ENCODE measurements around the gene FAM186B. TPM values are rescaled to one million over a fixed set of nuclear protein-coding genes. Genes with fewer than 3 reads are reported as not detected.
A peak's percentile ranks its signal among the peaks of the same experiment; 100 is the strongest.

Gene FAM186B
- total and polyA plus RNA-seq, 2 of the 13 experiments (the other 11 are each of a cell fraction or from before 2014, with no cell fraction given): 0.07 to 0.20 TPM

- Histone ChIP-seq H3K9ac (ENCODE audit: insufficient read depth, low read depth, low read length) (peak within 1 kb of the TSS; percentile 87), H3K4me3 (replicated peaks in 1 of 3; ENCODE audit: insufficient read depth in 1 of 3, low read depth in 2 of 3, low read length in 3 of 3) (peak within 1 kb of the TSS; percentile 80 to 98 (median 85)), H3K9me3 (ENCODE audit: low read length) (no peaks in the 10 kb centered on the region), H2AFZ (ENCODE audit: low read length) (peak within 1 kb of the TSS; percentile 85), H3K4me1 (ENCODE audit: insufficient read depth, low read length) (peaks cover 34% of the 10 kb centered on the region), H3K79me2 (ENCODE audit: insufficient read depth, low read length) (peaks cover 27% of the 10 kb centered on the region), H4K20me1 (ENCODE audit: insufficient read depth, low read length) (no peaks in the 10 kb centered on the region), H3K27ac (ENCODE audit: extremely low read length, insufficient read depth, low read length) (peak within 1 kb of the TSS; percentile 81), H3K4me2 (ENCODE audit: low read depth, low read length) (peak within 1 kb of the TSS; percentile 80), H3K36me3 (replicated peaks in 1 of 2; ENCODE audit: control insufficient read depth in 1 of 2, insufficient read depth in 2 of 2, low read length in 2 of 2) (peaks cover 9 to 33% of the 10 kb centered on the region in 2 experiments; a peak in 4 of 5 replicates), H3K27me3 (ENCODE audit: control insufficient read depth in 1 of 2, insufficient read depth in 2 of 2, low read length in 2 of 2) (no peaks in the 10 kb centered on the region; a peak in 1 of 5 replicates)
- FAIRE-seq (peak; percentile 83), ATAC-seq (peak; percentile 87), DNase-seq (ENCODE audit: low spot score) (peak; percentile 92)
- TSS peak; percentile 84 for BruUV-seq (replicated peaks)
- in situ Hi-C loops (cut with HindIII; ENCODE audit: extremely low pct_ligation_motif_present, low pct_unique_long_range_greater_than_20kb) (no loop called here), intact Hi-C loops (cut with micrococcal nuclease; ENCODE audit: unreplicated experiment) (loop anchor here (5.0 kb wide), 2 partner anchors 54 to 571 kb away; partner anchors contain the start of genes DDN and PRPF40B)
- under 1% methylated on average over 47 of the region's 54 CpGs for whole genome bisulfite sequencing (ENCODE audit: low lambda C conversion rate)
- CTCF ChIA-PET (ENCODE audit: low intra/inter-chr PET ratio, low total read pairs): no interaction called here
- POLR2A ChIA-PET: interaction anchor here (0.9 to 2.6 kb wide), 5 partner anchors 12 to 245 kb away, joined by 3 to 11 read pairs (median 4); partner anchors contain the start of gene TROAP
- TF ChIP-seq, protein P1, sequence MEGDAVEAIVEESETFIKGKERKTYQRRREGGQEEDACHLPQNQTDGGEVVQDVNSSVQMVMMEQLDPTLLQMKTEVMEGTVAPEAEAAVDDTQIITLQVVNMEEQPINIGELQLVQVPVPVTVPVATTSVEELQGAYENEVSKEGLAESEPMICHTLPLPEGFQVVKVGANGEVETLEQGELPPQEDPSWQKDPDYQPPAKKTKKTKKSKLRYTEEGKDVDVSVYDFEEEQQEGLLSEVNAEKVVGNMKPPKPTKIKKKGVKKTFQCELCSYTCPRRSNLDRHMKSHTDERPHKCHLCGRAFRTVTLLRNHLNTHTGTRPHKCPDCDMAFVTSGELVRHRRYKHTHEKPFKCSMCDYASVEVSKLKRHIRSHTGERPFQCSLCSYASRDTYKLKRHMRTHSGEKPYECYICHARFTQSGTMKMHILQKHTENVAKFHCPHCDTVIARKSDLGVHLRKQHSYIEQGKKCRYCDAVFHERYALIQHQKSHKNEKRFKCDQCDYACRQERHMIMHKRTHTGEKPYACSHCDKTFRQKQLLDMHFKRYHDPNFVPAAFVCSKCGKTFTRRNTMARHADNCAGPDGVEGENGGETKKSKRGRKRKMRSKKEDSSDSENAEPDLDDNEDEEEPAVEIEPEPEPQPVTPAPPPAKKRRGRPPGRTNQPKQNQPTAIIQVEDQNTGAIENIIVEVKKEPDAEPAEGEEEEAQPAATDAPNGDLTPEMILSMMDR (CRISPR knock-in tag; IDR thresholded peaks at IDR 0.05): 0 out of 2 replicates have a peak, but pooled peaks have one; percentile 10
- TF ChIP-seq GZF1 (CRISPR knock-in tag; IDR thresholded peaks at IDR 0.05) (no peak), ZNF761 (CRISPR knock-in tag; conservative IDR thresholded peaks at IDR 0.05) (no peak), HNRNPUL1 (IDR thresholded peaks at IDR 0.05; ENCODE audit: low read depth, low read length) (no peak), SNRNP70 (IDR thresholded peaks at IDR 0.05; ENCODE audit: low read depth, low read length) (no peak), KLF6 (CRISPR knock-in tag; IDR thresholded peaks at IDR 0.05) (peak; percentile 50; the same call in 1 of the 2 replicates), ZBTB3 (CRISPR knock-in tag; IDR thresholded peaks at IDR 0.05; ENCODE audit: borderline replicate concordance, low read depth) (no peak), PCBP2 (optimal IDR thresholded peaks at IDR 0.05; ENCODE audit: low read depth, low read length, poor library complexity, severe bottlenecking) (no peak), TBX3 (IDR thresholded peaks at IDR 0.05; ENCODE audit: borderline replicate concordance) (no peak; the same call in 1 of the 2 replicates), ZNF329 (CRISPR knock-in tag; IDR thresholded peaks at IDR 0.05; ENCODE audit: low read depth) (no peak), KMT2A (CRISPR knock-in tag; IDR thresholded peaks at IDR 0.05) (peak; percentile 84), ZNF615 (CRISPR knock-in tag; IDR thresholded peaks at IDR 0.05; ENCODE audit: borderline replicate concordance) (no peak), SAFB2 (CRISPR knock-in tag; IDR thresholded peaks at IDR 0.05; ENCODE audit: borderline replicate concordance, low read depth) (0 out of 2 replicates have a peak, but pooled peaks have one; percentile 7), ETV6 (CRISPR knock-in tag; conservative IDR thresholded peaks at IDR 0.05) (no peak), ZNF605 (CRISPR knock-in tag; IDR thresholded peaks at IDR 0.05) (peak; percentile 63)
- TF ChIP-seq, protein P2, sequence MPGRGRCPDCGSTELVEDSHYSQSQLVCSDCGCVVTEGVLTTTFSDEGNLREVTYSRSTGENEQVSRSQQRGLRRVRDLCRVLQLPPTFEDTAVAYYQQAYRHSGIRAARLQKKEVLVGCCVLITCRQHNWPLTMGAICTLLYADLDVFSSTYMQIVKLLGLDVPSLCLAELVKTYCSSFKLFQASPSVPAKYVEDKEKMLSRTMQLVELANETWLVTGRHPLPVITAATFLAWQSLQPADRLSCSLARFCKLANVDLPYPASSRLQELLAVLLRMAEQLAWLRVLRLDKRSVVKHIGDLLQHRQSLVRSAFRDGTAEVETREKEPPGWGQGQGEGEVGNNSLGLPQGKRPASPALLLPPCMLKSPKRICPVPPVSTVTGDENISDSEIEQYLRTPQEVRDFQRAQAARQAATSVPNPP (CRISPR knock-in tag; IDR thresholded peaks at IDR 0.05): no peak
- TF ChIP-seq, protein P3, sequence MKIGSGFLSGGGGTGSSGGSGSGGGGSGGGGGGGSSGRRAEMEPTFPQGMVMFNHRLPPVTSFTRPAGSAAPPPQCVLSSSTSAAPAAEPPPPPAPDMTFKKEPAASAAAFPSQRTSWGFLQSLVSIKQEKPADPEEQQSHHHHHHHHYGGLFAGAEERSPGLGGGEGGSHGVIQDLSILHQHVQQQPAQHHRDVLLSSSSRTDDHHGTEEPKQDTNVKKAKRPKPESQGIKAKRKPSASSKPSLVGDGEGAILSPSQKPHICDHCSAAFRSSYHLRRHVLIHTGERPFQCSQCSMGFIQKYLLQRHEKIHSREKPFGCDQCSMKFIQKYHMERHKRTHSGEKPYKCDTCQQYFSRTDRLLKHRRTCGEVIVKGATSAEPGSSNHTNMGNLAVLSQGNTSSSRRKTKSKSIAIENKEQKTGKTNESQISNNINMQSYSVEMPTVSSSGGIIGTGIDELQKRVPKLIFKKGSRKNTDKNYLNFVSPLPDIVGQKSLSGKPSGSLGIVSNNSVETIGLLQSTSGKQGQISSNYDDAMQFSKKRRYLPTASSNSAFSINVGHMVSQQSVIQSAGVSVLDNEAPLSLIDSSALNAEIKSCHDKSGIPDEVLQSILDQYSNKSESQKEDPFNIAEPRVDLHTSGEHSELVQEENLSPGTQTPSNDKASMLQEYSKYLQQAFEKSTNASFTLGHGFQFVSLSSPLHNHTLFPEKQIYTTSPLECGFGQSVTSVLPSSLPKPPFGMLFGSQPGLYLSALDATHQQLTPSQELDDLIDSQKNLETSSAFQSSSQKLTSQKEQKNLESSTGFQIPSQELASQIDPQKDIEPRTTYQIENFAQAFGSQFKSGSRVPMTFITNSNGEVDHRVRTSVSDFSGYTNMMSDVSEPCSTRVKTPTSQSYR (CRISPR knock-in tag; IDR thresholded peaks at IDR 0.05; ENCODE audit: borderline replicate concordance): no peak
Measured at GRCh38 chr12:49567611-49568441, 37.6 kb downstream of the FAM186B start, which contains the start of gene MCRS1. Gene MCRS1, minus strand, starts transcription at chr12:49568142. Its CDS starts 1,411 bp downstream, at chr12:49566731.
